Heart left ventricle (tissue), 13 donors: ENCODE data around the gene GJB2.

Experiments used
- CTCF ChIP-seq, 12 donors: fragments of 200-600 bp; sonication (generic) in 4 of 12; IDR thresholded peaks; one replicate each; pipeline versions ENCODE4 v1.5.0 to v1.8.0; 2018 to 2022; ENCODE audit warnings: antibody characterized with exemption in 12 of 12, mild to moderate bottlenecking in 5 of 12
- POLR2A ChIP-seq, 2 donors: fragments of 450-650 bp; IDR thresholded peaks; one replicate each; pipeline ENCODE4 v1.6.1; 2017; ENCODE audit warnings: antibody characterized with exemption in 2 of 2, mild to moderate bottlenecking in 2 of 2, moderate library complexity in 2 of 2
- donor health status: ischemic (EF 13 %, LVEDD 7.1; RV severe dilation, severe dysfunction).
- donor health status: DM: no; HTN: yes; CAD: no.
- donor health status: DM: no; HTN: no; CAD: no.
- donor health status: ischemic (EF 25% LVEDD 6.9; RV normal size, moderate dysfunction).
- donor health status: ischemic (EF 25% LVEDD 5.7; RV mildly dilated, moderate dysfunction).
- donor health status: ischemic (EF 35%, LVEDD 5.7; RV mildly dilated, moderate dysfunction).
- donor health status: nonischemic (EF 11% LVEDD 7.7; RV severe dilation, severe dysfunction).
- donor health status: DM: yes; HTN: yes; CAD: no.
- donor health status: PGD.
- donor health status: ischemic (EF 29% LVEDD 5.4; RV normal size, mild dysfunction).
- donor health status: nonischemic (EF 23%, LVEDD 6.1; RV moderate dilation, normal function).

- TF ChIP-seq CTCF (IDR thresholded peaks at IDR 0.05) (no peak), POLR2A (IDR thresholded peaks at IDR 0.05) (no peak)
Observed at GRCh38 chr13:20217168-20217567, 24.4 kb upstream of the GJB2 start.
